HG02870 (cell line): ENCODE measurements around the gene IL10.
"Not testable (repeated sequence)": the region's sequence is repeated elsewhere in the genome, so short reads cannot be mapped to it uniquely, and the experiment has no call there.

Experiments
- ATAC-seq: cut with Tn5 transposase; IDR thresholded peaks from one replicate; pipeline ENCODE4 v1.9.1; 2021; ENCODE audit warnings: mild to moderate bottlenecking, moderate library complexity; ENCODE audit not compliant: unreplicated experiment

The IL10 gene

GRCh38 chr1:206768472-206769303 lies 3.6 kb downstream of the IL10 start:
- no peak for ATAC-seq

- peak; percentile 49 for ATAC-seq
These were observed 5.9 kb downstream of the IL10 start for GRCh38 chr1:206766251-206766856.

GRCh38 chr1:206765771-206766170 lies 6.5 kb downstream of the IL10 start:
- ATAC-seq: not testable (repeated sequence)

GRCh38 chr1:206762741-206763364 lies 9.4 kb downstream of the IL10 start:
- not testable (repeated sequence) for ATAC-seq

- no peak for ATAC-seq
These were observed 11.0 kb downstream of the IL10 start for GRCh38 chr1:206761159-206761768.

GRCh38 chr1:206760590-206760989 lies 11.7 kb downstream of the IL10 start:
- ATAC-seq: no peak

- no peak for ATAC-seq
These were observed 14.6 kb downstream of the IL10 start for GRCh38 chr1:206757524-206758266.

- ATAC-seq: no peak
These were observed 18.3 kb downstream of the IL10 start for GRCh38 chr1:206754011-206754410.

GRCh38 chr1:206753141-206753540 lies 19.2 kb downstream of the IL10 start:
- no peak for ATAC-seq

GRCh38 chr1:206752481-206752880 lies 19.8 kb downstream of the IL10 start:
- ATAC-seq: no peak

GRCh38 chr1:206751891-206752290 lies 20.4 kb downstream of the IL10 start:
- ATAC-seq: no peak

GRCh38 chr1:206748348-206749030 lies 23.8 kb downstream of the IL10 start:
- no peak for ATAC-seq

GRCh38 chr1:206745301-206745700 lies 27.0 kb downstream of the IL10 start:
- ATAC-seq: no peak

- ATAC-seq: no peak
These were observed 27.6 kb downstream of the IL10 start for GRCh38 chr1:206744683-206745082.

GRCh38 chr1:206742719-206743383 lies 29.4 kb downstream of the IL10 start:
- ATAC-seq: no peak

GRCh38 chr1:206741142-206741701 lies 31.1 kb downstream of the IL10 start:
- ATAC-seq: no peak

- peak; percentile 81 for ATAC-seq
These were observed 32.8 kb downstream of the IL10 start for GRCh38 chr1:206739411-206740076.

GRCh38 chr1:206738370-206739366 lies 33.6 kb downstream of the IL10 start:
- no peak for ATAC-seq
